Middle frontal gyrus (tissue), 1 donor: ENCODE measurements around the gene EDC3.
"Not testable (repeated sequence)": the region's sequence is repeated elsewhere in the genome, so short reads cannot be mapped to it uniquely, and the experiment has no call there.

Experiments used
- DNase-seq: peaks from one replicate; pipeline ENCODE4 v3.0.0-alpha.2; 2015; ENCODE audit warnings: low spot score; ENCODE audit errors: extremely low spot score

Gene EDC3, protein sequence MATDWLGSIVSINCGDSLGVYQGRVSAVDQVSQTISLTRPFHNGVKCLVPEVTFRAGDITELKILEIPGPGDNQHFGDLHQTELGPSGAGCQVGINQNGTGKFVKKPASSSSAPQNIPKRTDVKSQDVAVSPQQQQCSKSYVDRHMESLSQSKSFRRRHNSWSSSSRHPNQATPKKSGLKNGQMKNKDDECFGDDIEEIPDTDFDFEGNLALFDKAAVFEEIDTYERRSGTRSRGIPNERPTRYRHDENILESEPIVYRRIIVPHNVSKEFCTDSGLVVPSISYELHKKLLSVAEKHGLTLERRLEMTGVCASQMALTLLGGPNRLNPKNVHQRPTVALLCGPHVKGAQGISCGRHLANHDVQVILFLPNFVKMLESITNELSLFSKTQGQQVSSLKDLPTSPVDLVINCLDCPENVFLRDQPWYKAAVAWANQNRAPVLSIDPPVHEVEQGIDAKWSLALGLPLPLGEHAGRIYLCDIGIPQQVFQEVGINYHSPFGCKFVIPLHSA

DNA sequence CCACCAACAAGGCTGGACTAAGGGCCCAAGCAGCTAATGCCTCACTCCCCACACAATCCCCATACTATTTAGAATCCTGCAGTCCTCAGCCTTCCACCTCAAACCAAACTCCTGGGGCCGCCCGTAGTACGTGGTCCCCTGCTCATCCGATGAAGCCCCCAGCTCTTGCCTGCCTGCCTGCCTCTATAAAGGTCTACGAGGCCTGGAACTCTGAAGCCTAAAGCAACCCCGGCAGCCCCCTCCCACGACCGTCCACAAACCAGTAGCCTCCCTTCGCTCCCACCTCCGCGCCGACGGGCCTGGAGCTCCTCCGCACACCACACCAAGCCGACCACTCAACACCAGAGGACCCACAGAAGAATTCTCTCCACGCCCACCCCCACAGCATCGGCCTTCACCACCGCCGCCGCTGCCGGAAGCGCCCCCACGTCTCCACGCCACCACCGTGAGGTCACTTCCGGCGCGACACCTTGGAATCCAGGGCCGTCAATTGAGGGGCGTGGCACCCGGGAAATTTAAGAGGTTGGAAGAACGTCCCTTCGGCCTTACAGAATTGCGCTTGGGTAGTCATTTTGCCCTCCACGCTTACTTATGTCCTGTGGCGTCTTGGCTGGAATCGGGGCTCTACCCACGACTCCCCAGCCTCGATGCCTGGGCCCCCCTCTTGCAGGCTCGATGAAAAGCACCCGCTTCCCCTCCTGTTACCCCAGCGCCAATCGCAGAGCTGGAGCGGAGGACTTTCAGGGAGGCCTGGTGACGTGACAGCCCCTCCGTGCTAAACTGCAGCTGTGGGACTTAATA lies at the start of gene EDC3:
Gene EDC3 (minus strand): TSS at position 428 of the 801 bp plus-strand sequence. CDS start 20,900 bp downstream, outside the sequence.
- DNase-seq, result peak; percentile 87

DNA sequence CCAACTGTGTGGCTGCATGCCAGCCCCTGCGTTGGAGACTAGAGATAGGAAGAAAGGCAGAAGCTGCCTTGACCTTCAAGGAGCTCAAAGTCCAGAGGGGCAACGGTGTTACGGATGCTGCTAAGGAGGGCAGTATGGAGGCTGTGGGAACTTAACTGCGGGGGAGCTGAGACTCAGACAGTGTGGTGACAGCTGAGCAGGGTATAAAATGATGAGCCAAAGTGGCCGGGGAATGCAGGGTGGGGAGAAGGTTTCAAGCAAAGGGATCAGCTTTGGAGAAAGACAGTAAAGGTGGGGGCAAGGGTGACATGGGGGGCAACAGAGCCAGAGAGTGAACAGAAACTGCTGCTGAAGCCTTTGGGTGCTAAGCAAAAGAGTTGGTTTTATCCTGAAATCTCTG lies 46.6 kb upstream of the EDC3 start:
- no peak for DNase-seq

DNA sequence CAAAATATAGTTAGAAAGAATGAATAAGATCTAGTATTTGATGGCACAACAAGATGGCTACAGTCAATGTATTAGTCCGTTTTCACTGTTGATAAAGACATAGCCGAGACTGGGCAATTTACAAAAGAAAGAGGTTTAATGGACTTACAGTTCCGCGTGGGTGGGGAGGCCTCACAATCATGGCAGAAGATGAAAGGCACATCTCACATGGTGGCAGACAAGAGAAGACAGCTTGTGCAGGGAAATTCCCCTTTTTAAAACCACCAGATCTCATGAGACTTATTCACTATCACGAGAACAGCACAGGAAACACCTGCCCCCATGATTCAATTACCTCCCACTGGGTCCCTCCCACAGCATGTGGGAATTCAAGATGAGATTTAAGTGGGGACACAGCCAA lies 42.4 kb upstream of the EDC3 start:
- DNase-seq, result not testable (repeated sequence)

DNA sequence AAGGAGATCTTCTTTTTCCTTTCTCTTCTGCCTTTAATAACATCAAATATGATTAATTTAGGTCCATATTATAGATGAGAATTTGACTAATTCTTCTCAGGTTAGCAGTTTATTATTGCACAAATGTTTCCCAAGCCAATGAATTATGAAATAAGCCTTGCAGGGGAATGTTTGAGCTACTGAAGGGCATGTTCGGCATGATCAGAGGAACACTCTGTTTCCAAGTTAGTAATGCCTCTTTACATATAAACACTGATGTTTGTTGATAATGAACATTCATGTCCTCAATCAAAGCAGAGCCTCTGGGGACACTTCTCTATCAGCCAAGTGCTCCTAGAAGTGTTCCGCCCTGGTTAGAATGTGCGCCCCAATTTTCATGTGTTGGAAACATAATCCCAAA lies 39.5 kb upstream of the EDC3 start:
- no peak for DNase-seq

- no peak for DNase-seq
Observed at GRCh38 chr15:74733269-74733668, 37.4 kb upstream of the EDC3 start.

DNA sequence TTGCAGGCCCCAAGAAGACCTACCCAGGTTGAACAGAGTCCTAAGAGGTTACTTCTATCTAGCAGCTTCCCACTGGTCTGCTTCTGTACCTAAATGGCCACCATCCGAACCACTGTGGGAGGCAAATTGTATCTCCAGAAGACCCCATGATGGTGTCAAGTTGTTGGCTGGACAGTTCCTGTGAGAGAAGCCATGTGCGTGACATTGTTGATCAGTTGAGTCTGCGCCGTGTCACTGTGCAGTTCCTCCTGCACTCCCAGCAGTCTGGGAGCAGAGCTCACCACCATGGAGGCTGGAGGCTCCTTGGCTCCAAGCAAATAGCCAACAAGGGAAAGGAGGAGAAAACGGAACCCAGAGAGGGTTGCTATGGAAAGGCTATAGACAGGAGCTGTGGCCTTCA lies 37.0 kb upstream of the EDC3 start:
- DNase-seq, result no peak

GRCh38 chr15:74730619-74731316 lies 34.9 kb upstream of the EDC3 start:
- no peak for DNase-seq

GRCh38 chr15:74729372-74729771 lies 33.5 kb upstream of the EDC3 start:
- not testable (repeated sequence) for DNase-seq

DNA sequence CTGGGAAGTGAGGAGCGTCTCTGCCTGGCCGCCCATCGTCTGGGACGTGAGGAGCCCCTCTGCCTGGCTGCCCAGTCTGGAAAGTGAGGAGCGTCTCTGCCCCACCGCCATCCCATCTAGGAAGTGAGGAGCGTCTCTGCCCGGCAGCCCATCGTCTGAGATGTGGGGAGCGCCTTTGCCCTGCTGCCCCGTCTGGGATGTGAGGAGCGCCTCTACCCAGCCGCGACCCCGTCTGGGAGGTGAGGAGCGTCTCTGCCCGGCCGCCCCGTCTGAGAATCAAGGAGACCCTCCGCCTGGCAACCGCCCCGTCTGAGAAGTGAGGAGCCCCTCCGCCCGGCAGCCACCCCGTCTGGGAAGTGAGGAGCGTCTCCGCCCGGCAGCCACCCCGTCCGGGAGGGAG lies 32.9 kb upstream of the EDC3 start:
- DNase-seq, result not testable (repeated sequence)

GRCh38 chr15:74727727-74728126 lies 31.9 kb upstream of the EDC3 start:
- DNase-seq, result no peak

DNA sequence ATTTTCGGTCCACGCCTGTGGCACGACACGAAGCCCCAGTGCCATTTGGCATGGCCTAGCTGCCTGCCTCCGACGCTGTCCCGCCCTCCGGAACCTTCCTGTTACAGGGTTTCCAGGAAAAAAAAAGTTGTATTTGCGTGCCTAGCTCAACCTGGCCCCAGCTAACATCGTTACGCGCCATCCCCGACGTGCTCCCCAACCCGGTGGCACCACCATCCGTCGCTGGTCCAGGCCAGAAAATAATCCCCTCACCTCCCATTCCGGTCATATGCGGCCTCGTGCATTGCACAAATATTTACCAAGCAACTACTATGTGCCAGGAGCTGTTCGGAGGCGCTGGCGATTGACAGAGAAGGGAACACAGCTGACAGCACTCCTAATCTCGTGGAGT lies 30.9 kb upstream of the EDC3 start:
- no peak for DNase-seq

DNA sequence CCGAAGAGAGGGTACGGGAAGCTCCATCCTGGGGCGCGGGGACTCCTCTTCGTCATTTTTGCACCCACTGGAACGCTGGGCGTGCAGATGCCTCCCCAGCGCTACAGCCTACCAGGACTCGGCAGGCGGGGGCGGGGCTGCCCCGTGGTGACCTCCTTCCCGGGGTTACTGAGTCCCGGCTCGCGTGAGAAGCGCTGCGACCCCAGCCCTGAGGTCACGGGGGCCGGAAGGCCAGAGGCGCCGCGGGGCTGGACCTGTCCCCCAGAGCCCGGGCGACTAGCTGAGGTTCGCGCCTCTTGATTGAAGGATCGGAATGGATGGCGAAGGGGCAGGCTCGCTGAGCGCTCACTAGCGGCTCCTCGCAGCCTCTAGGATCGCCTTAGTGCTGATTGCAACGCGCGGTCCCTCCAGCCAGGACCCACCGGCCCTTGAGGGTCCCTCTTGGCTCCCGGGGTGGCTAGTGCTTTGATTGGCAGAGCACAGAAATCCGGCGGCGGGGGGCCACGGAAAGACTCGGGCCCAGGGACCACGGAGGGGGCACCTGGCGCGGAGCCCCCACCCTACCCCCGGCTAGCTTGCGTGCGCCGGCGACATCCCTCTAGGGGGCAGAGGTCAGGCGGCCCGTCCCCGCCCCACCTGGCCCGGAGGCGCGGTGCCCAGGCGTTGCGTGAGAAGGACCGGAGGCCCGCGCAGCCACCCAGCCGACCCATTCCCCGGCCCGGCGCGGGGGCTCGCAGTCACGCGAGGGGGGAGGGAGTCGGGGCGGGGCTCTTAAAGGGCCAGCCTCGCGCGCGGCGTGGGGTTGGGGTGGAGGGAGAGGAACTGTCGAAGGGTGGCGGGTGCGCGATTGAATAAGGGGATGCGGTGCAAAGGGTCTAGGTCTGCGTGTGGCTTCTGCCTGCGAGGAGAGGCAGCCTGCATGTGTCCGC lies 30.3 kb upstream of the EDC3 start:
- no peak for DNase-seq

GRCh38 chr15:74725225-74725774 lies 29.5 kb upstream of the EDC3 start, which contains the start of gene CYP1A1:
CYP1A1 (minus strand) TSS chr15:74725528; CDS start chr15:74723097, 2,431 bp downstream.
- no peak for DNase-seq

GRCh38 chr15:74724570-74725224 lies 28.9 kb upstream of the EDC3 start:
- no peak for DNase-seq

DNA sequence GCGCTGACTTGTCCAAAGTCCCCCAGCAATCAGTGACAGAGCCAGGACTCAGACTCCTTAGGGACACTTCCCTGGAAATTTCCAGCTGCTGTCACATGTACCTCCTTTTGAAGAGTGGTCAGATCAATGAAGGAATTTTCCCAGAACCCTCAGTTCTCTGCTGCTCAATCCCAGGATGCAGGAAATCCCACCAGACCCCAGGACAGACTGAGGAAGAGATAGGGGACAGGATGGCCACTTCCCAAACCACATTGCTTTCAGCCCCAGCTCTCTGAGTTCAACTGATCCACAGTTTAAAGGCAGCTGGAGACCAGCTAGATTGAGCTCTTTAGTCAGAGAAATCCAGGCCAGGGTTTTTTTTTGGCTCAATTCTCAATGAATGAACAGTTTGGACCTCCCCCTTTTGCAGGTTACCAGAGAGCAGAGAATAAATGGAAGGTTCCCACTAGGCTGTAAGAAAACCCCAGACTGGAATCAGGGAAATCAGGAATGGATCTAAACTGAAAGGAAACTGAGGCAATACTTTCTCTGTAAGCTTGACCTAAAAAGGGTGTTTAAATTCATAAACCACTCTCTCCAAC lies 28.0 kb upstream of the EDC3 start:
- peak; percentile 64 for DNase-seq

- no peak for DNase-seq
Observed at GRCh38 chr15:74723187-74723586, 27.4 kb upstream of the EDC3 start.

DNA sequence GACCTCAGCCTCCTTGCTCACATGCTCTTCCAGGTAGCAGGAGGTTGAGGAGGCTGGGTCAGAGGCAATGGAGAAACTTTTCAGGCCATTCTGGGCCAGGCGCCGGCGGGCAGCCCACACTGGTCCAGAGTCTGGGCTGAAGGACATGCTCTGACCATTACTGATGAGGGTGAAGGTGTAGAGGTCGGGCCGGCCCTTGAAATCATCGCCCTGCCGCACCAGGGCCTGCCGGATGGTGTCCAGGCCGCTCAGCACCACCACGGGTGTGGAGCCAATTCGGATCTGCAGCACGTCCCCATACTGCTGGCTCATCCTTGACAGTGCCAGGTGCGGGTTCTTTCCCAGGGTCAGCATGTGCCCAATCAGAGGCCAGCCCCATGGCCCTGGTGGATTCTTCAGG lies 26.8 kb upstream of the EDC3 start:
- no peak for DNase-seq

DNA sequence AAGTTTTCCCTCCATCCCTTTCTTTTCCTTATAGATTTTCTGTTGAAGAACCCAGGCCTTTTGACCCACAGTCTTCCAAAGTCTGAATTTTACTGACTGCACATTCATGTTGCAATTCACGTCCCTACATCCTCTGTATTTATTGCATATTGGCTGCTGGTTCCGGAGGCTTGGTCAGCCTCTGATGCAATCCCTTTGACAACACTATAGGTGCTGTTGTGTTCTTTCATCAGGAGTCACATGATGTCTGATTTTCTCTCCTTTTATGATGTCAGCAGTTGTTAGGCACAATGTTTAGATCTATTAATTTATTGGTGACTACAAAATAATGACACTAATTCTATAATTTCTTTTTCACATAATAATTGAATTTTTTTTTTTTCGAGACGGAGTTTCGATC lies 20.8 kb upstream of the EDC3 start:
- no peak for DNase-seq

- DNase-seq, result no peak
Observed at GRCh38 chr15:74712311-74712710, 16.5 kb upstream of the EDC3 start.
